Measurements from ENCODE around the gene KANSL1L.

DNA sequence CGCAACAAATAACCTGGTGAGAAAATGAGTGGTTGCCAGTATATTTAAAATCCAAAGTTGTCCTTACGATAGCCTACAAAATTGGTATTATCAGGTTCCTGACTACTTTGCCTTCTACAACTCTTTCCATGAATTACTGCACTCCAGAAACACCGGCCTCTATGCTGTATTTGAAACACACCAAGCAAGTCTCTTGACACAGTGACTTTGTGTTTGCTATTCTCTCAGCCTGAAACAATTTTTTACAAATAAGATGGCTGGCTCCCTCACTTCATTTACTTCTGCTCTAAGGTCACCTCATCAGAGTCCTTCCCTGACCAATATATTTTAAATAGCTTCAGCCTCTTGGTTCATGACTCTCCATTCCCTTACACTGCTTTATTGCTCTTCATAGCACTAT lies 12.2 kb downstream of the KANSL1L start:
- no peak for TF ChIP-seq CTCF (optimal IDR thresholded peaks at IDR 0.05 in 1 of 3, IDR thresholded peaks at IDR 0.05 in 1 of 3, conservative IDR thresholded peaks at IDR 0.05 in 1 of 3; ENCODE audit: extremely low read depth in 1 of 3, insufficient read depth in 2 of 3, low read length in 3 of 3)
- no peak for TF ChIP-seq EZH2 (IDR thresholded peaks at IDR 0.05; ENCODE audit: low read length)

All from keratinocyte (primary cell).